Activated naive CD4-positive, alpha-beta T cell treated with anti-CD3 and anti-CD28 coated beads for 36 hours (primary cell): ENCODE results near the gene HNRNPU. TPM values are rescaled to one million over a fixed set of nuclear protein-coding genes. Genes with fewer than 3 reads are reported as not detected.

Source experiments
- CTCF ChIA-PET: fragments of 350-600 bp; sonication (Branson Sonifier 250); formaldehyde crosslinking; loops from one replicate; lab custom pipeline; 2021; ENCODE audit warnings: antibody characterized with exemption; lab: Charles Lee
- DNase-seq: peaks from one replicate; pipeline ENCODE4 v3.0.0-alpha.2; 2020
- H3K27ac Mint-ChIP-seq: one replicate; pipeline ENCODE4 v1.8.0; 2021; ENCODE audit warnings: mild to moderate bottlenecking, mixed read lengths
- H3K27me3 Mint-ChIP-seq: one replicate; pipeline ENCODE4 v1.8.0; 2021; ENCODE audit warnings: low read depth, mixed read lengths
- H3K36me3 Mint-ChIP-seq: one replicate; pipeline ENCODE4 v1.8.0; 2021; ENCODE audit warnings: low read depth, mixed read lengths
- H3K4me1 Mint-ChIP-seq: one replicate; pipeline ENCODE4 v1.8.0; 2021; ENCODE audit warnings: low read depth, mixed read lengths
- H3K4me3 Mint-ChIP-seq: one replicate; pipeline ENCODE4 v1.8.0; 2021; ENCODE audit warnings: mild to moderate bottlenecking, moderate library complexity, mixed read lengths
- H3K9me3 Mint-ChIP-seq: one replicate; pipeline ENCODE4 v1.8.0; 2021; ENCODE audit warnings: mixed read lengths
- intact Hi-C: fragments of 100-400 bp; cut with micrococcal nuclease; formaldehyde crosslinking; loops from one replicate; pipeline ENCODE4 v1.15.1; 2023
- total RNA-seq, 2 experiments: library from RNA; stranded (reverse); gene quantifications; one replicate each; pipeline ENCODE4 v1.2.3, GENCODE V29; 2021

The HNRNPU gene
- total RNA-seq, 2 experiments from 2014 or later = 331 to 338 TPM

- Mint-ChIP-seq H3K27ac (no peak overlapping the region), H3K9me3 (no peaks in the 10 kb centered on the region), H3K27me3 (no peaks in the 10 kb centered on the region), H3K4me3 (no peak overlapping the region), H3K4me1 (no peaks in the 10 kb centered on the region), H3K36me3 (no peaks in the 10 kb centered on the region)
- DNase-seq = no peak
- intact Hi-C loops = no loop called here
- CTCF ChIA-PET = no interaction called here
These were observed 10.7 kb upstream of the HNRNPU start for GRCh38 chr1:244874974-244875579.

GRCh38 chr1:244869950-244870349 lies 5.6 kb upstream of the HNRNPU start:
- intact Hi-C loops = loop anchor here (10.0 kb wide), 1 partner anchor 1085 kb away; no protein-coding TSS in a partner anchor

GRCh38 chr1:244869364-244869827 lies 5.1 kb upstream of the HNRNPU start:
- no peak overlapping the region for H3K4me3 Mint-ChIP-seq
- H3K27me3 Mint-ChIP-seq = no peaks in the 10 kb centered on the region
- intact Hi-C loops = loop anchor here (10.0 kb wide), 1 partner anchor 1085 kb away; no protein-coding TSS in a partner anchor
- CTCF ChIA-PET = interaction anchor here (0.5 to 1.5 kb wide), 2 partner anchors 173 to 218 kb away, joined by 4 read pairs; no protein-coding TSS in a partner anchor
- H3K4me1 Mint-ChIP-seq = peaks cover 16% of the 10 kb centered on the region
- no peaks in the 10 kb centered on the region for H3K9me3 Mint-ChIP-seq
- no peak for DNase-seq
- H3K27ac Mint-ChIP-seq = no peak overlapping the region
- H3K36me3 Mint-ChIP-seq = no peaks in the 10 kb centered on the region

More at GRCh38 chr1:244869950-244870349, 5.6 kb upstream of the HNRNPU start:
- no peak for DNase-seq
- H3K36me3 Mint-ChIP-seq = no peaks in the 10 kb centered on the region
- H3K4me1 Mint-ChIP-seq = peaks cover 15% of the 10 kb centered on the region
- CTCF ChIA-PET = interaction anchor here (0.5 to 1.5 kb wide), 2 partner anchors 172 to 218 kb away, joined by 4 read pairs; no protein-coding TSS in a partner anchor
- H3K27me3 Mint-ChIP-seq = no peaks in the 10 kb centered on the region
- no peak overlapping the region for H3K27ac Mint-ChIP-seq
- H3K4me3 Mint-ChIP-seq = no peak overlapping the region
- no peaks in the 10 kb centered on the region for H3K9me3 Mint-ChIP-seq

- H3K27ac Mint-ChIP-seq = no peak overlapping the region
These were observed 4.4 kb upstream of the HNRNPU start for GRCh38 chr1:244868484-244869363.

GRCh38 chr1:244866355-244866754 lies 2.0 kb upstream of the HNRNPU start:
- no peak overlapping the region for H3K27ac Mint-ChIP-seq
- H3K4me3 Mint-ChIP-seq = no peak overlapping the region
- peaks cover 17% of the 10 kb centered on the region for H3K4me1 Mint-ChIP-seq
- peaks cover 21% of the 10 kb centered on the region for H3K36me3 Mint-ChIP-seq
- no peaks in the 10 kb centered on the region for H3K27me3 Mint-ChIP-seq
- no peaks in the 10 kb centered on the region for H3K9me3 Mint-ChIP-seq
- intact Hi-C loops = loop anchor here (10.0 kb wide), 1 partner anchor 1088 kb away; no protein-coding TSS in a partner anchor
- CTCF ChIA-PET = interaction anchor here (2.5 to 4.3 kb wide), 2 partner anchors 65 to 176 kb away, joined by 6 to 14 read pairs; no protein-coding TSS in a partner anchor
- no peak for DNase-seq

More at GRCh38 chr1:244868484-244869363, 4.4 kb upstream of the HNRNPU start:
- no peak for DNase-seq
- Mint-ChIP-seq H3K36me3 (peaks cover 4% of the 10 kb centered on the region), H3K9me3 (no peaks in the 10 kb centered on the region), H3K27me3 (no peaks in the 10 kb centered on the region), H3K4me1 (peaks cover 16% of the 10 kb centered on the region), H3K4me3 (no peak overlapping the region)
- CTCF ChIA-PET = interaction anchor here (1.5 kb wide), 1 partner anchor 173 kb away, joined by 4 read pairs; no protein-coding TSS in a partner anchor
- intact Hi-C loops = loop anchor here (10.0 kb wide), 1 partner anchor 1086 kb away; no protein-coding TSS in a partner anchor

- peaks cover 26% of the 10 kb centered on the region for H3K36me3 Mint-ChIP-seq
- intact Hi-C loops = loop anchor here (2.0 to 10.0 kb wide), 2 partner anchors 65 to 1089 kb away; no protein-coding TSS in a partner anchor
- peak overlapping the region; percentile 99 for H3K27ac Mint-ChIP-seq
- CTCF ChIA-PET = interaction anchor here (0.6 to 4.3 kb wide), 3 partner anchors 64 to 177 kb away, joined by 3 to 14 read pairs (median 6); no protein-coding TSS in a partner anchor
- no peak overlapping the region for H3K4me3 Mint-ChIP-seq
- no peak for DNase-seq
- no peaks in the 10 kb centered on the region for H3K27me3 Mint-ChIP-seq
- H3K4me1 Mint-ChIP-seq = peaks cover 22% of the 10 kb centered on the region
- no peaks in the 10 kb centered on the region for H3K9me3 Mint-ChIP-seq
These were observed 1.5 kb upstream of the HNRNPU start for GRCh38 chr1:244865820-244866219.

GRCh38 chr1:244865028-244865371 lies 657 bp upstream of the HNRNPU start:
- Mint-ChIP-seq H3K27me3 (no peaks in the 10 kb centered on the region), H3K4me1 (peaks cover 27% of the 10 kb centered on the region), H3K27ac (peak overlapping the region; percentile 99), H3K9me3 (no peaks in the 10 kb centered on the region), H3K4me3 (peak overlapping the region; percentile 90), H3K36me3 (peaks cover 33% of the 10 kb centered on the region)
- intact Hi-C loops = loop anchor here (2.0 to 10.0 kb wide), 2 partner anchors 64 to 1090 kb away; no protein-coding TSS in a partner anchor
- DNase-seq = peak; percentile 46
- CTCF ChIA-PET = interaction anchor here (0.7 to 4.3 kb wide), 3 partner anchors 25 to 178 kb away, joined by 3 to 14 read pairs (median 6); no protein-coding TSS in a partner anchor

- Mint-ChIP-seq H3K9me3 (no peaks in the 10 kb centered on the region), H3K27me3 (no peaks in the 10 kb centered on the region), H3K4me1 (peaks cover 36% of the 10 kb centered on the region), H3K4me3 (peak overlapping the region; percentile 90), H3K27ac (peak overlapping the region; percentile 99), H3K36me3 (peaks cover 42% of the 10 kb centered on the region)
- CTCF ChIA-PET = interaction anchor here (0.6 to 4.3 kb wide), 8 partner anchors 9 to 188 kb away, joined by 3 to 14 read pairs (median 4); partner anchors contain the start of gene COX20
- DNase-seq = peak; percentile 47
- intact Hi-C loops = loop anchor here (1.0 to 10.0 kb wide), 11 partner anchors 28 to 1703 kb away; partner anchors contain the start of genes CNST, COX20 and TFB2M
These were observed 671 bp downstream of the HNRNPU start for GRCh38 chr1:244863491-244864252.

GRCh38 chr1:244862699-244863490 lies 1.4 kb downstream of the HNRNPU start:
- H3K36me3 Mint-ChIP-seq = peaks cover 49% of the 10 kb centered on the region
- CTCF ChIA-PET = interaction anchor here (1.0 to 4.3 kb wide), 5 partner anchors 10 to 189 kb away, joined by 3 to 14 read pairs (median 5); partner anchors contain the start of gene COX20
- peaks cover 44% of the 10 kb centered on the region for H3K4me1 Mint-ChIP-seq
- no peaks in the 10 kb centered on the region for H3K27me3 Mint-ChIP-seq
- peak overlapping the region; percentile 96 for H3K27ac Mint-ChIP-seq
- intact Hi-C loops = loop anchor here (1.0 to 10.0 kb wide), 3 partner anchors 815 to 1704 kb away; partner anchors contain the start of genes CNST and TFB2M
- H3K9me3 Mint-ChIP-seq = no peaks in the 10 kb centered on the region
- peak overlapping the region; percentile 90 for H3K4me3 Mint-ChIP-seq
- DNase-seq = peak; percentile 97

- DNase-seq = no peak
- Mint-ChIP-seq H3K4me3 (peak overlapping the region; percentile 90), H3K27me3 (no peaks in the 10 kb centered on the region), H3K27ac (peak overlapping the region; percentile 96), H3K4me1 (peaks cover 49% of the 10 kb centered on the region), H3K36me3 (peaks cover 55% of the 10 kb centered on the region), H3K9me3 (no peaks in the 10 kb centered on the region)
- intact Hi-C loops = loop anchor here (2.0 to 10.0 kb wide), 2 partner anchors 1092 to 1704 kb away; partner anchors contain the start of genes CNST and TFB2M
- CTCF ChIA-PET = interaction anchor here (1.0 to 2.6 kb wide), 3 partner anchors 10 to 28 kb away, joined by 3 to 10 read pairs (median 5); partner anchors contain the start of gene COX20
These were observed 2.0 kb downstream of the HNRNPU start for GRCh38 chr1:244862354-244862698.
